ENCODE data around the gene KDM4B.

The KDM4B gene

GRCh38 chr19:5091684-5092480 is 123.0 kb downstream of the KDM4B start:
- DNase-seq (ENCODE audit: low read depth) = no peak

GRCh38 chr19:5092481-5092843 is 123.5 kb downstream of the KDM4B start:
- DNase-seq (ENCODE audit: low read depth) = no peak

GRCh38 chr19:5093297-5093928 is 124.5 kb downstream of the KDM4B start:
- no peak for DNase-seq (ENCODE audit: low read depth)

GRCh38 chr19:5093948-5094718 is 125.2 kb downstream of the KDM4B start:
- DNase-seq (ENCODE audit: low read depth) = no peak

- no peak for DNase-seq (ENCODE audit: low read depth)
Observed at GRCh38 chr19:5094768-5095567, 126.1 kb downstream of the KDM4B start.

- DNase-seq (ENCODE audit: low read depth) = no peak
Observed at GRCh38 chr19:5095568-5095850, 126.6 kb downstream of the KDM4B start.

- no peak for DNase-seq (ENCODE audit: low read depth)
Observed at GRCh38 chr19:5096536-5096935, 127.6 kb downstream of the KDM4B start.

- DNase-seq (ENCODE audit: low read depth) = no peak
Observed at GRCh38 chr19:5097331-5097930, 128.5 kb downstream of the KDM4B start.

- DNase-seq (ENCODE audit: low read depth) = no peak
Observed at GRCh38 chr19:5097959-5098623, 129.2 kb downstream of the KDM4B start.

GRCh38 chr19:5098646-5099045 is 129.7 kb downstream of the KDM4B start:
- no peak for DNase-seq (ENCODE audit: low read depth)

- DNase-seq (ENCODE audit: low read depth) = no peak
Observed at GRCh38 chr19:5099701-5100221, 130.8 kb downstream of the KDM4B start.

GRCh38 chr19:5101871-5102270 is 133.0 kb downstream of the KDM4B start:
- DNase-seq (ENCODE audit: low read depth) = no peak

- DNase-seq (ENCODE audit: low read depth) = no peak
Observed at GRCh38 chr19:5102520-5102919, 133.6 kb downstream of the KDM4B start.

- DNase-seq (ENCODE audit: low read depth) = peak; percentile 48
Observed at GRCh38 chr19:5103061-5103701, 134.3 kb downstream of the KDM4B start.

GRCh38 chr19:5103812-5104410 is 135.0 kb downstream of the KDM4B start:
- no peak for DNase-seq (ENCODE audit: low read depth)

- no peak for DNase-seq (ENCODE audit: low read depth)
Observed at GRCh38 chr19:5104871-5105351, 136.0 kb downstream of the KDM4B start.

- DNase-seq (ENCODE audit: low read depth) = no peak
Observed at GRCh38 chr19:5106191-5106726, 137.3 kb downstream of the KDM4B start.

GRCh38 chr19:5106971-5107370 is 138.1 kb downstream of the KDM4B start:
- DNase-seq (ENCODE audit: low read depth) = no peak

- DNase-seq (ENCODE audit: low read depth) = no peak
Observed at GRCh38 chr19:5107432-5108122, 138.7 kb downstream of the KDM4B start.
